ENCODE data around the gene DDIT3.

Gene DDIT3

GRCh38 chr12:57479376-57480115, 40.8 kb downstream of the DDIT3 start, which contains the start of gene ARHGAP9:
TSS of gene ARHGAP9 (minus strand) at chr12:57479866. CDS start at chr12:57479406, 460 bp downstream.
- no peak for DNase-seq

GRCh38 chr12:57479043-57479375, 41.3 kb downstream of the DDIT3 start:
- DNase-seq = no peak

- peak; percentile 25 for DNase-seq
Observed at GRCh38 chr12:57477710-57478681, 42.3 kb downstream of the DDIT3 start.

- no peak for DNase-seq
Observed at GRCh38 chr12:57476993-57477709, 43.2 kb downstream of the DDIT3 start.

- no peak for DNase-seq
Observed at GRCh38 chr12:57476162-57476992, 43.9 kb downstream of the DDIT3 start.

GRCh38 chr12:57475271-57476161, 44.8 kb downstream of the DDIT3 start:
- DNase-seq = no peak

GRCh38 chr12:57474862-57475261, 45.5 kb downstream of the DDIT3 start:
- no peak for DNase-seq

GRCh38 chr12:57474430-57474829, 45.9 kb downstream of the DDIT3 start:
- no peak for DNase-seq

GRCh38 chr12:57473886-57474285, 46.4 kb downstream of the DDIT3 start:
- DNase-seq = no peak

GRCh38 chr12:57473392-57473791, 46.9 kb downstream of the DDIT3 start:
- DNase-seq = no peak

- no peak for DNase-seq
Observed at GRCh38 chr12:57472391-57472790, 47.9 kb downstream of the DDIT3 start.

GRCh38 chr12:57471661-57472060, 48.7 kb downstream of the DDIT3 start:
- no peak for DNase-seq

GRCh38 chr12:57470970-57471656, 49.2 kb downstream of the DDIT3 start:
- DNase-seq = no peak

GRCh38 chr12:57470286-57470969, 49.9 kb downstream of the DDIT3 start:
- no peak for DNase-seq

GRCh38 chr12:57469296-57470164, 50.8 kb downstream of the DDIT3 start:
- no peak for DNase-seq

- DNase-seq = no peak
Observed at GRCh38 chr12:57467915-57468314, 52.4 kb downstream of the DDIT3 start.

- DNase-seq = no peak
Observed at GRCh38 chr12:57467212-57467874, 53.0 kb downstream of the DDIT3 start.

All from RPMI8226 (cell line).